Left lung (tissue), 10 donors: ENCODE data around the gene TMEM30B. TPM values are rescaled to one million over a fixed set of nuclear protein-coding genes. Genes with fewer than 3 reads are reported as not detected.

Experiments
- ATAC-seq: fragments of 200-7000 bp; cut with Tn5 transposase; one replicate; pipeline ENCODE4 v1.9.1; 2020; ENCODE audit warnings: moderate library complexity
- DNase-seq, 4 donors: peaks; one replicate each; pipeline ENCODE4 v3.0.0-alpha.2; 2013 to 2020
- H3K27ac ChIP-seq, 2 donors: fragments of 200-600 bp; sonication (generic) in 1 of 2; one replicate each; pipeline versions ENCODE4 v1.5.0 to v1.8.0; 2020 to 2021
- H3K27me3 ChIP-seq, 2 donors: fragments of 200-600 bp; sonication (generic) in 1 of 2; one replicate each; pipeline versions ENCODE4 v1.5.0 to v1.8.0; 2020 to 2021
- H3K36me3 ChIP-seq, 2 donors: fragments of 200-600 bp; sonication (generic) in 1 of 2; one replicate each; pipeline versions ENCODE4 v1.5.0 to v1.8.0; 2020 to 2021
- H3K4me1 ChIP-seq, 2 donors: fragments of 200-600 bp; one replicate each; pipeline ENCODE4 v1.8.0; 2021
- H3K4me3 ChIP-seq, 2 donors: fragments of 200-600 bp; sonication (generic) in 1 of 2; one replicate each; pipeline versions ENCODE4 v1.5.0 to v1.8.0; 2020 to 2021; ENCODE audit warnings: mild to moderate bottlenecking in 1 of 2
- H3K9me3 ChIP-seq, 2 donors: fragments of 200-600 bp; sonication (generic) in 1 of 2; one replicate each; pipeline versions ENCODE4 v1.5.0 to v1.8.0; 2020 to 2021
- CTCF ChIP-seq, 2 donors: fragments of 200-600 bp; sonication (generic) in 1 of 2; IDR thresholded peaks; one replicate each; pipeline versions ENCODE4 v1.5.0 to v1.8.0; 2021; ENCODE audit warnings: antibody characterized with exemption in 2 of 2
- intact Hi-C, 2 donors: fragments of 100-400 bp; cut with DNase I; formaldehyde crosslinking; loops; one replicate each; pipeline versions ENCODE4 v1.11.2 to v1.14.2; 2022
- polyA plus RNA-seq, 6 donors: library from polyadenylated mRNA; unstranded; fragments of 120-200 nt; gene quantifications; one replicate each; pipeline ENCODE4 v1.2.1, GENCODE V29; 2013; ENCODE audit not compliant: insufficient read length in 6 of 6
- total RNA-seq, 2 donors: library from RNA; stranded (reverse); fragmentation: NEBNext Ultra II Directional; extraction: Animal tissue kit (Norgen Biotek cat#: 25700); gene quantifications; one replicate each; pipeline ENCODE4 v1.2.1, GENCODE V29; 2021
- donor health status: DM: no; HTN: yes; CAD: no.
- donor health status: DM: no; HTN: no; CAD: no.

TMEM30B gene
- total and polyA plus RNA-seq, 8 donors = 15.7 to 23.0 (median 20.0) TPM

- Histone ChIP-seq H3K9me3 (no peaks in the 10 kb centered on the region), H3K36me3 (no peaks in the 10 kb centered on the region), H3K27me3 (peaks cover 0 to 12% of the 10 kb centered on the region in 2 donors), H3K27ac (no peak overlapping the region), H3K4me1 (no peaks in the 10 kb centered on the region), H3K4me3 (no peak overlapping the region)
- ATAC-seq = no peak
- TF ChIP-seq CTCF (IDR thresholded peaks at IDR 0.05) = no peak
- intact Hi-C loops = no loop called here
- no peak for DNase-seq
These were observed 53.1 kb downstream of the TMEM30B start for GRCh38 chr14:61227884-61228591.

Other genes starting within 250 kb of the TMEM30B start
- gene PRKCH, start 40.2 kb upstream of the TMEM30B start, total RNA-seq = 10 to 100 TPM; 35.2 to 48.8 TPM
- gene PRKCH, start 40.2 kb upstream of the TMEM30B start, polyA plus RNA-seq = 10 to 100 TPM; 37.9 to 47.2 (median 43.1) TPM